ENCODE measurements around the gene MBNL2.

GRCh38 chr13:97321101-97321500 lies 99.0 kb downstream of the MBNL2 start:
- TF ChIP-seq CTCF (IDR thresholded peaks at IDR 0.05): no peak
- no peak for TF ChIP-seq POLR2A (IDR thresholded peaks at IDR 0.05)
